Neural cell (in vitro differentiated cells): ENCODE measurements around the gene NCAM1. TPM values are rescaled to one million over a fixed set of nuclear protein-coding genes. Genes with fewer than 3 reads are reported as not detected.

Experiments
- H2AFZ ChIP-seq: fragments of 200-600, 300-800 bp; sonication (generic), shearing (Covaris generic); 2 replicates; pipeline ENCODE4 v1.6.0; 2014; ENCODE audit warnings: low read depth, mild to moderate bottlenecking, antibody characterized with exemption, low read length, moderate library complexity
- H3F3A ChIP-seq: fragments of 200-600 bp; shearing (Covaris generic); 2 replicates; pipeline ENCODE4 v1.6.1; 2016; ENCODE audit warnings: mild to moderate bottlenecking, moderate library complexity, mixed read lengths, antibody characterized with exemption, low read length; ENCODE audit not compliant: insufficient read depth, poor library complexity, severe bottlenecking
- H3K27ac ChIP-seq: fragments of 200-600, 300-800 bp; sonication (generic), shearing (Covaris generic); 2 replicates; pipeline ENCODE4 v1.5.1; 2014; ENCODE audit warnings: mild to moderate bottlenecking, low read length, moderate library complexity
- H3K27me3 ChIP-seq: fragments of 300-800, 200-600 bp; sonication (generic), shearing (Covaris generic); 2 replicates; pipeline ENCODE4 v1.6.0; 2014; ENCODE audit warnings: mild to moderate bottlenecking, low read depth, low read length, moderate library complexity; ENCODE audit not compliant: insufficient read depth
- H3K36me3 ChIP-seq: fragments of 300-800, 200-600 bp; sonication (generic), shearing (Covaris generic); 2 replicates; pipeline ENCODE4 v1.5.1; 2014; ENCODE audit warnings: mild to moderate bottlenecking, antibody characterized with exemption, low read length, moderate library complexity; ENCODE audit not compliant: insufficient read depth
- H3K4me2 ChIP-seq: fragments of 300-800, 200-600 bp; sonication (generic), shearing (Covaris generic); 2 replicates; pipeline ENCODE4 v1.6.0; 2014; ENCODE audit warnings: mild to moderate bottlenecking, low read length
- H3K4me3 ChIP-seq: fragments of 300-800, 200-600 bp; sonication (generic), shearing (Covaris generic); 2 replicates; pipeline ENCODE4 v1.5.1; 2014; ENCODE audit warnings: mild to moderate bottlenecking, low read length, moderate library complexity
- H3K79me2 ChIP-seq: fragments of 200-600 bp; shearing (Covaris generic); replicated peaks from 2 replicates; pipeline ENCODE4 v1.6.0; 2014; ENCODE audit warnings: mild to moderate bottlenecking, low read length, moderate library complexity; ENCODE audit not compliant: insufficient read depth
- H3K9ac ChIP-seq: fragments of 300-800, 200-600 bp; sonication (generic), shearing (Covaris generic); 2 replicates; pipeline ENCODE4 v1.6.1; 2016; ENCODE audit warnings: mild to moderate bottlenecking, low read length, mixed read lengths
- H3K9me2 ChIP-seq: fragments of 200-600 bp; shearing (Covaris generic); 2 replicates; pipeline ENCODE4 v1.6.1; 2016; ENCODE audit warnings: mild to moderate bottlenecking, low read length, mixed read lengths; ENCODE audit not compliant: insufficient read depth
- H3K9me3 ChIP-seq: fragments of 200-600, 300-800 bp; sonication (generic), shearing (Covaris generic); 2 replicates; pipeline ENCODE4 v1.6.1; 2016; ENCODE audit warnings: mild to moderate bottlenecking, mixed run types, low read length, moderate library complexity, mixed read lengths
- H4K20me1 ChIP-seq: fragments of 200-600 bp; shearing (Covaris generic); 2 replicates; pipeline ENCODE4 v1.6.1; 2016; ENCODE audit warnings: mild to moderate bottlenecking, mixed run types; ENCODE audit not compliant: insufficient read depth
- CTCF ChIP-seq: fragments of 450-650 bp; IDR thresholded peaks from 2 replicates; pipeline ENCODE4 v1.5.1; 2014; ENCODE audit warnings: antibody characterized with exemption, mild to moderate bottlenecking, moderate library complexity; ENCODE audit not compliant: poor library complexity, severe bottlenecking
- EP300 ChIP-seq: fragments of 450-650 bp; conservative IDR thresholded peaks from 2 replicates; pipeline ENCODE4 v1.6.1; 2014; ENCODE audit warnings: antibody characterized with exemption, mild to moderate bottlenecking, moderate library complexity; ENCODE audit not compliant: poor library complexity, severe bottlenecking
- EZH2 ChIP-seq: fragments of 200-600, 300-800 bp; shearing (Covaris generic), sonication (generic); IDR thresholded peaks from 2 replicates; pipeline ENCODE4 v1.6.1; 2014; ENCODE audit warnings: antibody characterized with exemption, low read length, borderline replicate concordance, mild to moderate bottlenecking; ENCODE audit not compliant: insufficient read depth, poor library complexity, severe bottlenecking
- MXI1 ChIP-seq: fragments of 450-650 bp; conservative IDR thresholded peaks from 2 replicates; pipeline ENCODE4 v1.6.1; 2014; ENCODE audit warnings: antibody characterized with exemption, mild to moderate bottlenecking; ENCODE audit not compliant: poor library complexity, severe bottlenecking
- POLR2AphosphoS5 ChIP-seq: IDR thresholded peaks from 2 replicates; pipeline ENCODE4 v1.6.1; 2012
- RAD21 ChIP-seq: fragments of 450-650 bp; conservative IDR thresholded peaks from 2 replicates; pipeline ENCODE4 v1.6.1; 2014; ENCODE audit warnings: antibody characterized with exemption, mild to moderate bottlenecking, moderate library complexity
- TAF1 ChIP-seq: IDR thresholded peaks from 2 replicates; pipeline ENCODE4 v1.6.1; 2012; ENCODE audit warnings: low read depth
- polyA plus RNA-seq: library from polyadenylated mRNA; depleted of rRNA; stranded (reverse); fragments of >200 nt; gene quantifications from 2 replicates; pipeline ENCODE4 v1.2.3, GENCODE V29; 2014
- TF ChIP-seq, protein P1 (sequence below): IDR thresholded peaks from 2 replicates; pipeline ENCODE4 v1.6.1; 2012; ENCODE audit warnings: borderline replicate concordance

The NCAM1 gene
- polyA plus RNA-seq, 1 donor from 2014 or later, result 120 TPM

- no peak for TF ChIP-seq MXI1
- TF ChIP-seq EZH2, result no peak
- TF ChIP-seq EP300, result no peak
- TF ChIP-seq POLR2AphosphoS5, result no peak
- no peak for TF ChIP-seq TAF1
- Histone ChIP-seq H3K4me3 (no peak overlapping the region), H3K36me3 (no peaks in the 10 kb centered on the region), H3K27ac (no peak overlapping the region), H3F3A (no peaks in the 10 kb centered on the region), H3K9me3 (no peaks in the 10 kb centered on the region), H3K9ac (no peak overlapping the region), H3K4me2 (no peak overlapping the region), H3K27me3 (no peaks in the 10 kb centered on the region), H3K79me2 (peaks cover 18% of the 10 kb centered on the region), H4K20me1 (no peaks in the 10 kb centered on the region), H3K9me2 (no peaks in the 10 kb centered on the region), H2AFZ (no peak overlapping the region)
These were observed 231.1 kb downstream of the NCAM1 start for GRCh38 chr11:113192121-113192925.

DNA sequence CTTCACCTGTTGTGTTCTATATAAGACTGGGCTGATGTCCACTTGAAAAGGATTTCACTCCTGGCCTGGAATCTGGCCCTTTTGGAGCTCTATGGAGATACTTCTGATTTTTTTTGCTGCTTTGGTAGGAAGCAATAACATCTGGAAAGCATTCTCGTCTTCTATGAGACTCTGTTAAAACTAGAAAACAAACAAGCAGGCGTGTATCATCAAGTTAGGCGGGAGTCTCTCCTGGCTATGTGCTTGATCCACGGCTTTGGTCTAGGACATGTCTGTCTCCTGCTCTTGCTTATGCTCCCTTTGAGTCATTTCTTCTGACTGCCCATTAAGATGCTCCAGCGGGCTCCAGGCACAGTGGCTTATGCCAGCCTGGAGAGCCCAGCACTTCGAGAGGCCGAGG is 231.8 kb downstream of the NCAM1 start:
- no peaks in the 10 kb centered on the region for H3K36me3 ChIP-seq
- H3K27me3 ChIP-seq, result no peaks in the 10 kb centered on the region
- no peak overlapping the region for H2AFZ ChIP-seq
- TF ChIP-seq, protein P1, sequence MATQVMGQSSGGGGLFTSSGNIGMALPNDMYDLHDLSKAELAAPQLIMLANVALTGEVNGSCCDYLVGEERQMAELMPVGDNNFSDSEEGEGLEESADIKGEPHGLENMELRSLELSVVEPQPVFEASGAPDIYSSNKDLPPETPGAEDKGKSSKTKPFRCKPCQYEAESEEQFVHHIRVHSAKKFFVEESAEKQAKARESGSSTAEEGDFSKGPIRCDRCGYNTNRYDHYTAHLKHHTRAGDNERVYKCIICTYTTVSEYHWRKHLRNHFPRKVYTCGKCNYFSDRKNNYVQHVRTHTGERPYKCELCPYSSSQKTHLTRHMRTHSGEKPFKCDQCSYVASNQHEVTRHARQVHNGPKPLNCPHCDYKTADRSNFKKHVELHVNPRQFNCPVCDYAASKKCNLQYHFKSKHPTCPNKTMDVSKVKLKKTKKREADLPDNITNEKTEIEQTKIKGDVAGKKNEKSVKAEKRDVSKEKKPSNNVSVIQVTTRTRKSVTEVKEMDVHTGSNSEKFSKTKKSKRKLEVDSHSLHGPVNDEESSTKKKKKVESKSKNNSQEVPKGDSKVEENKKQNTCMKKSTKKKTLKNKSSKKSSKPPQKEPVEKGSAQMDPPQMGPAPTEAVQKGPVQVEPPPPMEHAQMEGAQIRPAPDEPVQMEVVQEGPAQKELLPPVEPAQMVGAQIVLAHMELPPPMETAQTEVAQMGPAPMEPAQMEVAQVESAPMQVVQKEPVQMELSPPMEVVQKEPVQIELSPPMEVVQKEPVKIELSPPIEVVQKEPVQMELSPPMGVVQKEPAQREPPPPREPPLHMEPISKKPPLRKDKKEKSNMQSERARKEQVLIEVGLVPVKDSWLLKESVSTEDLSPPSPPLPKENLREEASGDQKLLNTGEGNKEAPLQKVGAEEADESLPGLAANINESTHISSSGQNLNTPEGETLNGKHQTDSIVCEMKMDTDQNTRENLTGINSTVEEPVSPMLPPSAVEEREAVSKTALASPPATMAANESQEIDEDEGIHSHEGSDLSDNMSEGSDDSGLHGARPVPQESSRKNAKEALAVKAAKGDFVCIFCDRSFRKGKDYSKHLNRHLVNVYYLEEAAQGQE, result no peak
- TF ChIP-seq TAF1, result no peak
- TF ChIP-seq MXI1, result no peak
- no peak overlapping the region for H3K4me3 ChIP-seq
- no peak overlapping the region for H3K4me2 ChIP-seq
- no peaks in the 10 kb centered on the region for H4K20me1 ChIP-seq
- H3K9me3 ChIP-seq, result no peaks in the 10 kb centered on the region
- H3F3A ChIP-seq, result no peaks in the 10 kb centered on the region
- H3K9ac ChIP-seq, result no peak overlapping the region
- no peaks in the 10 kb centered on the region for H3K9me2 ChIP-seq
- H3K27ac ChIP-seq, result no peak overlapping the region
- peaks cover 18% of the 10 kb centered on the region for H3K79me2 ChIP-seq

DNA sequence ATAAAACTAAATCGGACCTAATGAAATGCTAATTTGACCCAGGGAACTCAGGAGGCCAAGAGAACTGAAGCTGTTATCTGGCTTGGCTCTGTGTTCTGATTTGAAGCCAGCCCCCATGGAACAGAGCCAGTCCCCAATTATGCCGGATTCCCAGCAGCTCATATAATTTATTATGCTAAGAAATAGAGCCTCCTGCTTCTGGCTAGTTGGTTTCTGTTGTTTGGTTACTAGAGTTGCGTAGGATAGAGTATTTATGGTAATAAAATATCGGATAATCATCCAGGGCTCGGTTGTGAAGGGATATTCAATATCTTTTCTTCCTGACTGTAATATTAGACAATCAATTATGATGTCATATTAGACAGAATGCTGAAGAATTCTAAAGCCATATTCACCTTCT is 232.7 kb downstream of the NCAM1 start:
- H3K4me2 ChIP-seq, result no peak overlapping the region
- H4K20me1 ChIP-seq, result no peaks in the 10 kb centered on the region
- H2AFZ ChIP-seq, result no peak overlapping the region
- H3K27me3 ChIP-seq, result no peaks in the 10 kb centered on the region
- H3F3A ChIP-seq, result no peaks in the 10 kb centered on the region
- H3K4me3 ChIP-seq, result no peak overlapping the region
- no peaks in the 10 kb centered on the region for H3K9me2 ChIP-seq
- no peaks in the 10 kb centered on the region for H3K36me3 ChIP-seq
- H3K79me2 ChIP-seq, result peaks cover 18% of the 10 kb centered on the region
- H3K27ac ChIP-seq, result no peak overlapping the region
- H3K9me3 ChIP-seq, result no peaks in the 10 kb centered on the region
- H3K9ac ChIP-seq, result no peak overlapping the region
- TF ChIP-seq, protein P1, result no peak
- no peak for TF ChIP-seq EP300
- TF ChIP-seq POLR2AphosphoS5, result no peak
- no peak for TF ChIP-seq EZH2
- TF ChIP-seq MXI1, result no peak
- TF ChIP-seq RAD21, result no peak
- TF ChIP-seq CTCF, result no peak
